Fibroblast of gingiva (primary cell): Measurements from ENCODE around the gene BOK.
"Not testable (repeated sequence)": the region's sequence is repeated elsewhere in the genome, so short reads cannot be mapped to it uniquely, and the experiment has no call there.

Source experiments
- DNase-seq: peaks from one replicate; pipeline ENCODE4 v3.0.0-alpha.2; 2011; ENCODE audit warnings: low read depth

Gene BOK

DNA sequence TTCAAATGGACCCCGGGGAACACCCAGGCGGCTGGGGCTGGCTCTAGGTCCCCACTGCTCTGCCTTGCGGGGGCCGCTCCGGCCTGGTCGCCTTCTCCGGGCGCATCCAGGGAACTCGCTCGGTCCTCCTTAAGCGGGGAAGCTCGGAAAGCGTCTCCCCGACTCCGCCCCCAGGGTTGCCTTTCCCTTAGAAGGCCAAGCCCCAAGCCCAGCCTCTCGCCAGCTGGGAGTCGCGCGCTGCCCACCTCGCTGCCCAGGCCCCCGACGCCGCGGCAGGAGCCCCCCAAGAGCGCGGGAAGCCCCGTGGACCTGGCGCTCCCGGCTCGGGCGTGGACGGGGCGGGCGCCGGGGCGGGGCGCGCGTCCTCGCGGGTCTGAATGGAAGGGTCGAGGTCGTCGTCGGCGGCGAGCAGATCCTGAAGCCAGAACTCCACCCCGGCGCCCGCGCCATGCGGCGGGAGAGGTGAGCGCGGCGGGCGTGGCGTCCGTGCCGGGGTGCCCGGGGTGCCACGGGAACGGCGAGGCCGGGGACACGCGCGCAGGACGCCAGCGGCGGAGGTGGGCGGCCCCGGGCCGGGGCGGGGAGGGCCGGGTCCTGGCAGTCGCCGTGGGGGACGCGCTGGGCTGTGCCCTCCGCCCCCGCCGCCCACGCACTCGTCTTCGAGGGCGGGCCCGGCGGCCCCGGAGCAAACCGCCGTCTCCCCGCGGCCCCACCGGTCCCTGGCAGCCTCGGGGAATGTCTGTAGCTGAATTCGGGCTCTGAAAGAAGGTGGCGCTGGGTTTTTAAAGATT is at the start of gene BOK:
Gene BOK, plus strand, starts transcription at position 214 of the 791 bp plus-strand sequence. CDS start 739 bp downstream, outside the sequence.
- DNase-seq, result peak; percentile 58

DNA sequence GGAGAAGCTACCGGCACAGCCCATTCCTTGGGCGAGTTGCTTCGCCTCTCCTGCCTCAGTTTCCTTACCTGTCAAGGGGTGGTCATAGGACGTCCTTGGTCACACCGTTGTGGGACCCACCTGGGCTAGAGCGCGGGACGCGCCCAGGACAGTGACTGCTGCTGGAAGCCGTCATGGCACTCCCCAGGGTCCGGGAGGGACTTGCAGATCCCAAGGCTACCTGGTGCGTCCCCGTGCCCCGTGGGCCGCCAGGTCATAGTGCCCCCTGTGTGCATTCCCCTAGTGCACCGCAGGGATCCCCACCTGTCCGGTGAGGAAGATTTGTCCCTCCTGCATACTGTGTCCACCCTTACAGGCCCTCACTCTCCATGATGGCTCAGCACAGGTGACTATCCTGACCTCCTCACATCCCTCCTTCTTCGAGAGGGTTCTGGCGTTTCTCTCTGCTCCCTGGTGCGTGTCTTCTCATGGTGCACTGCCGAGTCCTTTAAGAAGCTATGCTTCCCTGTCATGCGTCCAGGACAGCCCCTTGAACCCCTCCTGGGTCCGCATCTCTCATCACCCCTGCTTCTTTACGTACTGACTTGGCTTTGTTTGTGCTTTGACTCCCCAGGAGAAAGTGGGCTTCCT is 49.3 kb upstream of the BOK start:
- DNase-seq, result no peak

GRCh38 chr2:241511091-241511741 is 47.3 kb upstream of the BOK start:
- DNase-seq, result no peak

DNA sequence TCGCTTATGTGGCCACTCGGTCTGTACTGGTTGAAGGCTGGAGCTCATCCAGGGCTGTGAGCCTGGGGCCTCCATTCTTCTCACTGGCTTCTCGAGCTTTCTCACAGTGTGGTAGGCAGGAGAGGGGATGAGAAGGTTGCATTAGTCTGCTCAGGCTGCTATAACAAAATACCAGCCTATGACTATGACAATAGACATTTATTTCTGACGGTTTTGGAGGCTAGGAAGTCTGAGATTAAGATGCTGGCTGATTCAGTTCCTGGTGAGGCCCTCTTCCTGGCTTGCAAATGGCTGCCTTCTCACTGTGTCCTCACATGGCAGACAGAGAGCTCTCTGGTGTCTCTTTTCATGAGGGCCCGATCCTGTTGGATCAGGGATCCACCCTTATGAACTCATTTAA is 44.0 kb upstream of the BOK start:
- no peak for DNase-seq

DNA sequence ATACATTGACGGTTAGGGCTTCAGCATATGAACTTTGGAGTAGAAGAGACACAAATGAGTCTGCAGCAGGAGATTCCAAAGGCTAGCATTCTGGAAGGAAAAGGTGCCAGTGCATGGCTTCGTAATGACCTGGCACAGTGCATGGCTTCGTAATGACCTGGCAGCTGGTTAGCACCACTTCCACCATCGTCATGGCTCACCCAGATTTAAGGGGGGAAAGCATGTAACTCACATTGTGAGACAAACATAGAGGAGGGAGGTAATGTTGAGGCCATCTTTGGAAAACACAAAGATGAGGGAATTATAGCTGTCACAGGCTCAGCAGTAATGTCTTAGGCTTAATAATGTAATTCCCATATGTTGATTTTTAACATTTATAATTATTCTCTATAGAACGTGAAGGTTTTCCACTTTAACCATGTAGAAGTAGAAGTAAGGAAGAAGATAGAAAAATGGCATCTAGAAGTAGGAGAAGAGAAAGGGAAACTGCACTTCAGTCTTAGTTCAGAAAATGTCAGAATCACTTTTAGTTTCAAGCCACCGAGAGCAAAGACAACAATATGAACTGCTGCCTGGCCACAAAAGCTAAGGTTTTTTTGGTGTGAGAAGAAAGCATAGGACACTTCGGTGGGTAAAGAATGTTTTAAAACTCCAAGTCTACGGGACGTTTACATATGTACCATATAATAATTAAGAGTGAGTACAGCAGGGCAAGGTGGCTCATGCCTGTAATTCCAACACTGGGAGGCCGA is 43.4 kb upstream of the BOK start:
- no peak for DNase-seq

DNA sequence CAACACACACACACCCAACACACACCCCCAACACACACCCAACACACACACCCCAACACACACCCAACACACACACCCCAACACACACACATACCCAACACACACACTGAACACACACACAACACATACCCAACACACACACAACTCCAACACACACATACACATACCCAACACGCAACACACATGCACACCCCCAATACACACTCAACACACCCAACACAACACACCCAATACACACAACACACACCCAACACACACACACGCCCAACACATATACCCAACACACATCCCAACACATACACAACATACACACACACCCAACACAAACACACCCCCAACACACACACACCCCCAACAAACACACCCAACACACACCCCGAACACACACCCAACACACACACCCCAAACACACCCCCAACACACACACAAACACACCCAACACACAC is 42.0 kb upstream of the BOK start:
- DNase-seq, result no peak

DNA sequence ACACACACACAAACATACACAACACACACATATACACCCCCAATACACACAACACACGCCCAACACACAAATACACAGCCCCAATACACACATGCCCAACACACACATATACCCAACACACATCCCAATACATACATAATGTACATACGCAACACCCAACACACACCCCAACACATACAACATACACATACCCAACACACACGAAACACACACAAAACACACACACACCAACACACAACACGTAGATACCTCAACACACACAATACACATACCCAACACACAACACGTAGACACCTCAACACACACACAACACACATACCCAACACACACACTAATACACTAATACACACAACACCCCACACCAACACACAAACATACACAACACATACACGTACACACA is 41.2 kb upstream of the BOK start:
- DNase-seq, result no peak

GRCh38 chr2:241519669-241520068 is 38.9 kb upstream of the BOK start:
- DNase-seq, result no peak

DNA sequence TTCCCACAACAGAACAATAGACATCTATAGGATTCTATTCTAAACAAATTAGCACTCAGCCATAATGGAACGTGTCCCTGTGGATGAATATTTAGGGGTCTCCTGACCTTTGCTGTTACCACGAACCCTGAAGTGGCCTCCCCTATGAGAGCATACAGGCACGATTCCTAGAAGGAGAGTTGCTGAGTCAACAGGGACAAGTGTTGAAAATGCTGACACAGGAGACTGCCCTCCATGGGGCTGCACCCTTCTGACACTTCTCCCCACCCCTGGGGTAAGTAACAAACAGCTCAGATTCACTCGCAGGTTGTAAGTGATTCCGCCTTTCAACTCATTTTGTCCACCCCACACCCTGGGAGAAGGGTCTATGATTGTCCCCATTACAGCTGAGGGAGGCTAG is 36.1 kb upstream of the BOK start:
- DNase-seq, result no peak

GRCh38 chr2:241525818-241526780 is 32.4 kb upstream of the BOK start:
- not testable (repeated sequence) for DNase-seq

- DNase-seq, result no peak
These were observed 28.0 kb upstream of the BOK start for GRCh38 chr2:241530571-241530970.

DNA sequence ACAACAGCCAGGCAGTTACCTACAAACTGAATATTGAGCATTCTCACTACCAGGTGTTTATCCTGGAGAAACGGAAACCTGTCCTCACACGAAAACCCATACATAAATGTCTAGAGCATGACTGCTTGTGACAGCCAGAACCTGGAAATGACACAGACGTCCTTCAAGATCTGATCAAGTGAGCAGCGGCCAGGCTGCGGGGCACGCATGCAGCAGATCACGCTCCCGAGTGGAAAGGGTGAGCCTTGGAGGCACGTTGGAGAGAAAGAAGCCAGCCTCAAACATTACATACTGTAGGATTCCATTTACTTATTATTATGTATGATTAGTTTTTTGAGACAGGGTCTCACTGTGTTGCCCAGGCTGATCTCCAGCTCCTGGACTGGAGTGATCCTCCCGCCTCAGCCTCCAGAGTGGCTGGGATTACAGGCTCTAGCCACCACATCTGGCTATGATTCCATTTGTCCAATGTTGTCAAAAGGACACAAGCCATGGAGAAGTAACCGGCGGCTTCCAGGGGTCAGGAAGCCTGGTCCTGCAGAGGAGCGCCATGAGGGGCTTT is 27.3 kb upstream of the BOK start:
- DNase-seq, result no peak

- no peak for DNase-seq
These were observed 26.4 kb upstream of the BOK start for GRCh38 chr2:241532168-241532567.

DNA sequence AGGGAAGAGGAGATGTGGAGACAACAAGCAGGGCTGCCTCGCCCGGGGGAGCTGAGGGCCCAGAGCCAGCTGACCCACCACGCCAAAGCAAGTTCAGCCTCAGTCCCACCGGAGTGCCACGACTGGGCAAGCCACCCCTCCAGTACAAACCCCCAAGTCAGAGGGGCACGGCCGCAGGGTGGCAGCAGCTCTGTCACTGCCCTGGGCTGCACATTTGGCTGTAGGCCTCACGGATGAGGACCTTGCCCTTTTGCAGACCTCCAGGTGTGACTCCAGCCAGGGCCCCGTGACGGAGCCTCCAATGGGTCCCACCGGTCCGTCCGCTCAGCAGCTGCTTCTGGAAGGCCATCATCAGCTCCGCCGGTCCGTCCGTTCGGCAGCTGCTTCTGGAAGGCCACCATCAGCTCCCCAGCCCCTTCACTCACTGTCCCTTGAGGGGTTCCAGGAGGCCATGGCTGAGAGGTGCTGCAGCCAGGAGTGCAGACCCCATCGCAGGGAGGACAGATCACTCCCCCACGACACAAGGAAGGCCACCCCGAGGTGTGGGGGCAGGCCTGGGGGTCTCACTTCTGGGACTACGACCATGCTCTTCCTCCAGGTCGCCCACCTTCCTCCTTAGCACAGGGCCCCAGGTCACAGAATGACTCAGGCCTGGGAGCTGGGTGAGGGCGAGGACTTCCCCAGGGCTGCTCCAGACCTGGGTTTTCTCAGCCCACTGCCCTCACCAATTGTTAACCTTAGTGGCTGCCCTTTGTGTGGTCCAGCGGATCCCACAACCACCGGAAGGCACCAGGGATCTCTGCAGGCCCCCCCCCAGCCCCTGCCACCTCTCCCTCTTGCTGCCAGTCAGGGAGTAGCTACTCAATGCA is 25.6 kb upstream of the BOK start:
- DNase-seq, result no peak

DNA sequence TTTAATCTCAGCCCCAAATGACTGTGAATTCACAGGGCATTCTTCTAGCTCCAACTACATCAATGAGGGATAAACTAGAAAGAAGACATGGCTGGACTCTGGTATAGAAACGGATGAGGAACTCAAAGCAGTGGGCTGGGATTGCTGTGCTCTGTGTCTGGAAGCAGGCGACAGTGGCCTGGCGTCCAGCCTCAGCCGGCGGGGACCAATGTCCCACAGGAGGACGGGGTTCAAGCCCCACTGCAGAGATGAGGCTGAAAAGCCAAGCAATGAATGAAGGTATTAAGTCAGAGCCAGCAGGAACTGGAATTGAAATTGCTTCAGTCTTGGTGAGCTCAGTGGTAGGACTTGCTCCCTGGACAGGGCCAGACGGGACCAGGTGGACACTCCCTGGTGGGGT is 24.3 kb upstream of the BOK start:
- DNase-seq, result no peak

DNA sequence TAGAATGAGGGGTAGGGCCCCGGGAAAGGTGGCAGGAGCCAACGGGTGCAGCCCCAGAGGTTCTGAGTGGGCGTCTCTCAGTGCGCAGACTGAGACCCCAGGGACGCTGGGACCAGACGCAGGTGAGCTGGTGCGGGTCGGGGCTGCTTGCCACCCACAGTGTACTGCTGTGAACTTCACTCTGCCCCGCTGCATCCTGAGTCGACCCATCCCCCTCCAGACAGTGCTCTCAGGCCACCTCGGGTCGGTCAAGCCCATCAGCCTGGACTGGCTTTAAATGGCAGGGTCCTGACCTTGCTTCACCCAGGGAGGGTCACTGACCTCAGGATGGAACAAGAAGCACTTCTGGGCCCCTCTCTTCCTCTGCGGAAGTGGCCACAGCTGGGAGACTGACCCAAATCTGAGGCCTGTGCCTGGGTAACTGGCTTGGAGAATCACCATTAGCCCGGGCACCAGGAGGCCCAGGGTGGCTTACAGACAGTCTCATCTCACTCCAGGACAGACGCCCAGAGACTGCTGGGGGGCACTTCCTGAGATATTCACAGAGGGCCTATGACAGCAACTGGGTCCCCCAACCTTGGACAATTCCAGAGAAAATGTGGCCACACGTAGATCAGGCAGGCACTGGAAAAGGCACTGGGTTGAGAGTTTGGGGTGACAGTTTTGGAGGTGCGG is 23.7 kb upstream of the BOK start:
- no peak for DNase-seq

DNA sequence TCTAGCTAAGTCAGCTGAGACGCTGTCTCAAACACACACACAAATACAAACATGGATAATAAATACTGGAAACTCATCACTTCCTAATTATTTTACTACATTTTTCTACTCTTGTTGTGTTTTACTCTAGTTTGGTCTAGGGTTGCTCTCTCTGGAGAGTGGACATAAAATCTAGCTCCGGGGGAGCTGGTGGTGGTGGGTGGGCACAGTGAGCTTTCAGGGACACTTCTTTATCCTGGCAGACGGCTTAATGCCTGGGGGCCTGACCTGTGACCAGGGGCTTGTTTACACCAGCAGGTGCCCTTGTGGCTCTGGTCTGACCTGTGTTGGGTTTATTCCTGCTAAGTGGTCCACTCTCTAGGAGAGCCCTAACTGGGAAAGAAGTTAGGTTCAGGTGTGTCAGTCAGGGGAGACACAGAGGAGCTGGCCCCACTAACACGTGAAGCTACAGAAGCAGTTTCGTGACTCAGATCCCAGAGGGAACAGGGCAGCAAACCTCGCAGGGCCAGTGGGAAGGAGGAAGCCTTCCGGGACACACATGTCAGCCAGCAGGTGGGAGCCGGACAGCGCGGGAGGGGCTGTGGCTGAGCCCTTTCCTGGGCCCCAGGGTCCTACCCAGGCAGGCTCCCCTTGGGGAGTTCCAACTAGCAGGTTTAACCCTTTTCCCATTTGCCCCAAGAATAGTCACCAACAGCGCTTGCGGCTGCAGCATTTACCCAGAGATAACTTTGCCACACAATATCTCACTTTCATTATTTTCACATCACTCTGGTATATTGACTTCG is 22.5 kb upstream of the BOK start:
- no peak for DNase-seq

GRCh38 chr2:241538838-241539615 is 19.5 kb upstream of the BOK start:
- DNase-seq, result no peak
